ENCODE measurements around the gene ADGRG7. TPM values are rescaled to one million over a fixed set of nuclear protein-coding genes. Genes with fewer than 3 reads are reported as not detected.

The ADGRG7 gene
- total RNA-seq, 1 donor from 2014 or later, result not detected

DNA sequence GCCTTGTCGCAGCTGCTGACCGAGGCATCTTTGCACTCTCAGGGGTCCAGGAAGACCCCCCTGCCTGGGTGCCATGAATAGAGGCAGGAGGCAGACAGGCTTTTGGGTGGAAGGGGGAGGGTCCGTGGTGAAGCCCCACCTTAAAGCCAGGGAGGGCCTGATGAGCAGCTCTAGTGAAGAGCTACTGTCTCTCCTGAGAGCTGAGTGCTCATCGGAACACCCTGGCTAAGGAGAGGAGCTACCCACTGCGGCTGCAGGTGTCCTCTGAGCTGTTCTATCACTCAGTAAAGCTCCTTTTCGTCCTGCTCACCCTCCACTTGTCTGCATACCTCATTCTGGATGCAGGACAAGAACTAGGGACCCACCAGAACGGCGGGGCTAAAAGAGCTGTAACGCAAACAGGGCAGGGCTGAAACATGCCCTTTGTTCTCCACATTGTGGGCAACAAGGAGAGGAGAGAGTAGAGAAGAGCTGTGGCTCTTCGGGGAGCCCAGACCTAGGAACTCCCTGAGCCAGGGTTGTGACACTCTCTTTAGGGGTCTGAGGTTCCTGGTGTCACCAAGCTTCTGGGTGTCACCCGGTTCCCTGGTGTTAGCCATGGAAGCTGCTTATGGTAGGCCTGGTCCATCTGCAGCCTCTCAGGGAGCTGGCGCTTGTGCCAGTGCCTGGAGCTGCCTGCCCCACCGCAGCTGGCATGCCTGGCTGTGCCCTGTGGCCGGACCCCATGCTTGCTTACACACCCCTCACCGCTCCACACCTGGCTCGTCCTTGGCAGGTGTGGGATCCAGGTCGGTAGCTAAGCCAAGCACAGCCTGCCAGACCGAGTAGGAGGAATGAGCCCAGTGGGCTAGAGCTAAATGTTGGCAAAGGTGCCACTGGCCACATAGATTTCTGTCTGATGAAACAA lies 73.7 kb downstream of the ADGRG7 start:
- Mint-ChIP-seq H3K4me1 (no peaks in the 10 kb centered on the region), H3K4me3 (no peak overlapping the region), H3K27me3 (peaks cover 4% of the 10 kb centered on the region), H3K9me3 (peaks cover 2% of the 10 kb centered on the region), H3K27ac (no peak overlapping the region), H3K36me3 (ENCODE audit: low read depth) (no peaks in the 10 kb centered on the region)
- TF ChIP-seq CTCF (IDR thresholded peaks at IDR 0.05), result no peak
- no peak for ATAC-seq (ENCODE audit: low read depth)
- intact Hi-C loops (cut with micrococcal nuclease), result no loop called here
- POLR2A ChIA-PET, result no interaction called here
- CTCF ChIA-PET, result no interaction called here
- DNase-seq, result no peak

DNA sequence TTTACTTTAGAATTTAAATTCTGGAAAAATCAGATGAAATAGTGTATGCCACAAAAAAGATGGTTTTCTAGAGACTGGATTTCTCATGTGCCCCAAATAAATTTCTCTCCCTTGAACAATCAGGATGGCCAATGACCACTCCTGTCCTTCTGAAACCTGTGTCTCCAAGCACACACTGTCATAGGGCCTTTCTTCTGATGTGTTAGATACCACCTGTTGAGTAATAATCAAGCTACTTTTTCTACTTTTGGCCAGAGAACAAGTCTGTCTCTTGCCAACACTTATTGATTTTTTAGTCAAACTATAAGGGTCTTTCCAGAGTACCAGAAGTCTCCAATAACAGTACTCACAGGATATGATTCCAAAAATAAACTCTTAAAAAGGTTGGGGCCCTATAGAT lies 83.8 kb downstream of the ADGRG7 start:
- ATAC-seq (ENCODE audit: low read depth) (no peak), DNase-seq (no peak)
- ChIA-PET CTCF (no interaction called here), POLR2A (no interaction called here)
- peaks cover 53% of the 10 kb centered on the region for H3K27me3 Mint-ChIP-seq
- no peak for TF ChIP-seq CTCF (IDR thresholded peaks at IDR 0.05)
- no peaks in the 10 kb centered on the region for H3K4me1 Mint-ChIP-seq
- H3K4me3 Mint-ChIP-seq, result no peak overlapping the region
- H3K27ac Mint-ChIP-seq, result no peak overlapping the region
- intact Hi-C loops (cut with micrococcal nuclease), result no loop called here
- H3K36me3 Mint-ChIP-seq (ENCODE audit: low read depth), result no peaks in the 10 kb centered on the region
- no peaks in the 10 kb centered on the region for H3K9me3 Mint-ChIP-seq

DNA sequence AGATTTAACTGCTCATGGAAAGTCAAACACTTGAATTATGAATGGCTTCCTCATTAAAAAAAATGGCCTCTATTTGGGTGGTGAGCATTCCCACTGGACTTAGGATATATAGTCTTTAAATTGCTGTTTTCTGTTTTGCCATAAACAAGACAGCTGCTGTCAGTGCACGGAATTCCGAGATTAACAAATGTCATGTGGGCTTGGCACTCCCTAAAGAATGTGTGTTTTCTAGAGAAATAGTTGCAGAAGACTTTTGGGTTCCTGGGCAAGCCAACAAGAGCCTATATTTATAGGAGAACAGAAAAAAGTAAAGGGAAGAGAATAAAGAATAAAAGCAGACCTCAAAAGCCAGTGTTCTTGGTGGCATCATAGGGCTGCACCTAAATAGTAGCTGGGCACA lies 86.3 kb downstream of the ADGRG7 start:
- no peaks in the 10 kb centered on the region for H3K9me3 Mint-ChIP-seq
- POLR2A ChIA-PET, result interaction anchor here (0.8 kb wide), 1 partner anchor 979 kb away, joined by 3 read pairs; no protein-coding TSS in a partner anchor
- H3K36me3 Mint-ChIP-seq (ENCODE audit: low read depth), result no peaks in the 10 kb centered on the region
- H3K27me3 Mint-ChIP-seq, result peaks cover 55% of the 10 kb centered on the region
- TF ChIP-seq CTCF (IDR thresholded peaks at IDR 0.05), result no peak
- no peak overlapping the region for H3K4me3 Mint-ChIP-seq
- ATAC-seq (ENCODE audit: low read depth) (no peak), DNase-seq (no peak)
- intact Hi-C loops (cut with micrococcal nuclease), result no loop called here
- no peaks in the 10 kb centered on the region for H3K4me1 Mint-ChIP-seq
- CTCF ChIA-PET, result no interaction called here
- H3K27ac Mint-ChIP-seq, result no peak overlapping the region

DNA sequence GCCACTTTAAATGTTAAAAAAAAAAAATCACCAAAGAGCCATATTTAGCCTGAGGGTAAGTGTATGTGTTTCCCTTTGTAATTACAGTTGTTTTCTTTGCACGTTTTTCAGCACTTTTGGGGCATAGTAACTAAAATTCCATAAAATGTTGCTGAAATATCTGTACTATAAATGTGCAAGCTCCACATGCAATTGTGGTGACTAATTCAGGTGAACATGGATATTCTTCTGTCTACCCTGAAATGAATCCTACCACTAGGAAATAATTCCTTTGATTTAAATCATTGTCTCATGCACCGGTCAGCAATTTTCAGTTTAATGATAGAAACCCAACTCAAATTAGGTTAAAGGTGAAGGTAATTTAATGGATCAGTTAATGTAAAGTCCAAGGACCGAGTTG lies 86.8 kb downstream of the ADGRG7 start:
- intact Hi-C loops (cut with micrococcal nuclease), result no loop called here
- Mint-ChIP-seq H3K9me3 (no peaks in the 10 kb centered on the region), H3K4me1 (no peaks in the 10 kb centered on the region), H3K36me3 (ENCODE audit: low read depth) (no peaks in the 10 kb centered on the region), H3K27ac (no peak overlapping the region), H3K4me3 (no peak overlapping the region), H3K27me3 (peaks cover 55% of the 10 kb centered on the region)
- CTCF ChIA-PET, result no interaction called here
- ATAC-seq (ENCODE audit: low read depth), result no peak
- no peak for TF ChIP-seq CTCF (IDR thresholded peaks at IDR 0.05)
- no peak for DNase-seq
- POLR2A ChIA-PET, result interaction anchor here (0.8 kb wide), 1 partner anchor 978 kb away, joined by 3 read pairs; no protein-coding TSS in a partner anchor

- ATAC-seq (ENCODE audit: low read depth), result no peak
Observed at GRCh38 chr3:100697172-100697571, 87.8 kb downstream of the ADGRG7 start.

More at GRCh38 chr3:100697172-100697571, 87.8 kb downstream of the ADGRG7 start:
- CTCF ChIA-PET, result no interaction called here
- Mint-ChIP-seq H3K9me3 (no peaks in the 10 kb centered on the region), H3K4me1 (no peaks in the 10 kb centered on the region), H3K27me3 (peaks cover 51% of the 10 kb centered on the region), H3K27ac (no peak overlapping the region), H3K4me3 (no peak overlapping the region), H3K36me3 (ENCODE audit: low read depth) (no peaks in the 10 kb centered on the region)
- no peak for DNase-seq
- TF ChIP-seq CTCF (IDR thresholded peaks at IDR 0.05), result no peak
- POLR2A ChIA-PET, result no interaction called here
- intact Hi-C loops (cut with micrococcal nuclease), result no loop called here

Data from activated B cell treated with CpG ODN at 0.5 μM for 24 hours (primary cell).